Activated CD4-positive, CD25-positive, alpha-beta regulatory T cell treated with anti-CD3 and anti-CD28 coated beads, Interleukin-2, amount 50 U/mL, for 24 hours (primary cell): Measurements from ENCODE around the gene VEGFB.
A peak's percentile ranks its signal among the peaks of the same experiment; 100 is the strongest.

ENCODE experiments used
- ATAC-seq, 2 donors: fragments of 150-1000 bp; cut with Tn5 transposase; one replicate each; pipeline ENCODE4 v1.10.0; 2021; ENCODE audit warnings: mild to moderate bottlenecking in 1 of 2, moderate library complexity in 1 of 2

The VEGFB gene

DNA sequence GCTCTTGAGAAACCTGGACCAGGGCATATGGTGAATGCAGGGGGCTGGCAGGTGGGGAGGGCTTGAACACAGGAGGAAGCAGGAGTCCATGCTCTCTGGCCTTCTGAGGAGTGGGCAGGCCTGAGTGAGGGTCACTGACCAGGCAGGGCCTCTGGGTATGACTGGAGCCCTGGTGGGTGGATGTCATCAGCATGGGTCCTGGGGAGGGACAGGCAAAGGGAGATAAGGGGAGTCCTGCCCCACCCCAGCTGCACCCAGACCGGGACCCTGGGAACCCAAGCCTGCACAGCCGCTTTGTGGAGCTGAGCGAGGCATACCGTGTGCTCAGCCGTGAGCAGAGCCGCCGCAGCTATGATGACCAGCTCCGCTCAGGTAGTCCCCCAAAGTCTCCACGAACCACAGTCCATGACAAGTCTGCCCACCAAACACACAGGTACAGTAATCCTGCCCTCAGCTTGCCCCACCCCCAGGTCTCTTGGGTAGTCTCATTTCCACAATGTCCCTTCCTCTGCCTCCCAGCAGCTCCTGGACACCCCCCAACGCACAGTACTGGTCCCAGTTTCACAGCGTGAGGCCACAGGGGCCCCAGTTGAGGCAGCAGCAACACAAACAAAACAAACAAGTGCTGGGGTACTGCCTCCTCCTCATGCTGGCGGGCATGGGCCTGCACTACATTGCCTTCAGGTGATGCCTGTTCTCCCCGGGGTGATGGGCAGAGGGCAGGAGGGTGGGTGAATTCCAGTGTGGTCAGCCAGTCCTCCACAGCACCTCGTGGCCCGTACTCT lies 2.0 kb upstream of the VEGFB start:
- ATAC-seq: no peak

DNA sequence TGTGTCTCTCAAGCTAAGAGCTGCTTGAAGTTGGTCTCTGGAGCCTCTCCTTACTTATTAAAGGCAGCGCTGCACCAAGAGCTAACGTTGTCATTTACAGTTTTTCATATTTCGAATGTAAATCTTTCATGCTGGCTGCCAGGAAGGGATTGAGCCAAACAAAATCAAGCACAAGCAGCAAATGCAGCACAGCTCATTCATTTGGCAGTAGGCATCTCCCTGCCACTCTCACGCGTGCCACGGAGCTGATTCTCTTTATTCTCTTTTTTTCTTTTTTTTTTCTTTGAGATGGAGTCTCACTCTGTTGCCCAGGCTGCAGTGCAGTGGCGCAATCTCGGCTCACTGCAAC lies 1.4 kb upstream of the VEGFB start:
- ATAC-seq: no peak

DNA sequence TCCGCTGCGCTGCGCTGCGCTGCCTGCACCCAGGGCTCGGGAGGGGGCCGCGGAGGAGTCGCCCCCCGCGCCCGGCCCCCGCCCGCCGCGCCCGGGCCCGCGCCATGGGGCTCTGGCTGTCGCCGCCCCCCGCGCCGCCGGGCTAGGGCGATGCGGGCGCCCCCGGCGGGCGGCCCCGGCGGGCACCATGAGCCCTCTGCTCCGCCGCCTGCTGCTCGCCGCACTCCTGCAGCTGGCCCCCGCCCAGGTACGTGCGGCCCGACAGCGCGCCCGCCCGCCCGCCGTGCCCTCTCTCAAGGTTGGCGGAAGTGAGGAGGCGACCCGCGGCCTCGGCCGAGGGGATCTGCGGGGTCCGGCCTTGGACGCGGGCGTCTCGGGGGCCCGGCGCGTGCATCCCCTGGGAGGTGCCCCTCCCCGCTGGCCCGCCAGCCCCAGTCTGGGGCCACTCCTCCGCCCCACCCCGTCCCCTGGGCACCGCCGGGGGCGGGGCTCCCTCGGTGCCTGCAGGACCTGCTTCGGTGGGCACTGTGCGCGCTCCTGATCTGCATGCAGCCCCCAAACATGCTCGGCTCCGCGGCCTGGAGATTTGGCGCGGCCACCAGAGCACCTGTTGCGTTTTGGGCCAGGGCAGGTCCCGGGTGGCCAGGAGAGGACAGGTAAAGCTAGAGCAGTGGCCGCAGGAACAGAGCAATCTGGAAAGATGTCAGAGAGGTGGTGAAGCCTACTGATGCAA lies 429 bp downstream of the VEGFB start:
- peak; percentile 57 to 61 for ATAC-seq

DNA sequence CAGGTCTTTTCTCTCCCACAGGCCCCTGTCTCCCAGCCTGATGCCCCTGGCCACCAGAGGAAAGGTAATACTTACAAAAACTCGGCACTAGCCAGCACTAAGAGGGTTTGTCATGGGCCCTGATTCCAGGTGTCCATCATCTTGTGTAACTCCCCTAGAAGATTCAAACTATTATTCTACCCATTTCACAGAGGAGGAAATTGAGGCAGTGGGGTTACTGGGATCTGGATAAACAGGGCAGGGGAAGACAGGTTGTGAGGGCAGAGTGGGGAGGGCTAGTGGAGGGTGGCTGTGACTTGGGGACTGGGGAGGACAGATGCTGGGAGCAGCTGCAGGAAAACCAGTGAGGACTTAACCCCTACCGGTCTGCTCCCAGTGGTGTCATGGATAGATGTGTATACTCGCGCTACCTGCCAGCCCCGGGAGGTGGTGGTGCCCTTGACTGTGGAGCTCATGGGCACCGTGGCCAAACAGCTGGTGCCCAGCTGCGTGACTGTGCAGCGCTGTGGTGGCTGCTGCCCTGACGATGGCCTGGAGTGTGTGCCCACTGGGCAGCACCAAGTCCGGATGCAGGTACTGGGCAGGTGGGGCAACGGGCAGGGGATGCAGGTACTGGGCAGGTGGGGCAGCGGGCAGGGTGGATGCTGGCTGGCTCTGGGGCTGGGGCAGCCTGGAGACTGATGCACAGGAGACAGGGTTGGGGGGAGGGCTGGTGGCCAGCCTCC lies 1.2 kb downstream of the VEGFB start:
- ATAC-seq: no peak

DNA sequence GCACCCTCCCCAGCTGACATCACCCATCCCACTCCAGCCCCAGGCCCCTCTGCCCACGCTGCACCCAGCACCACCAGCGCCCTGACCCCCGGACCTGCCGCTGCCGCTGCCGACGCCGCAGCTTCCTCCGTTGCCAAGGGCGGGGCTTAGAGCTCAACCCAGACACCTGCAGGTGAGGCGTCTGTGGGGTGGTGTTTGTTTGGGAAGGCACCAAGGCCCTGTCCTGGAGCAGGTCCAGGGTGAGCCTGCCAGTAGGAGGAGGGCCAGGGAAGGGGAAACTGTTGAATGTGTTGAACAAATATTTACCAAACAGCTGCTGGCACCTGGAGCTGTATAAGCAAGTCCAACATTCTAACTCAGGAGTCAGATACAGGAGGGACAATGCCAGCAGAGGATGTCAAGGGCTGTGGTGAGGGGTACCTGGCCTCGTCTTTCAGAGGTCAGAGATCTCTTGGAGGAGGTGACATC lies 3.1 kb downstream of the VEGFB start:
- no peak for ATAC-seq

DNA sequence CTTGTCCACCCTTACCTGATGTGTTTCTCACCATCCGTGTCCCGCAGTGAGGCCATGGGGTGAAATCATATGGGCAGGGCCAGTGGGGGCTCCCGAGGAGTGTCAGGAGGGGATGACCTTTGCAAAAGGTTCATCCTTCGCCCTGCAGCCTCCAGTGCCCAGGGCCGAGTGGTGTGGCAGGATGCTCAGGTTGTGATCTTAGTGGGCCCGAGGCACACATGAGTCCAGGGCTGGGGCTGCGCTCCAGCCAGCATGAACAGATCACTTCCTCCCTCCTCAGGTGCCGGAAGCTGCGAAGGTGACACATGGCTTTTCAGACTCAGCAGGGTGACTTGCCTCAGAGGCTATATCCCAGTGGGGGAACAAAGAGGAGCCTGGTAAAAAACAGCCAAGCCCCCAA lies 3.7 kb downstream of the VEGFB start:
- ATAC-seq: no peak

DNA sequence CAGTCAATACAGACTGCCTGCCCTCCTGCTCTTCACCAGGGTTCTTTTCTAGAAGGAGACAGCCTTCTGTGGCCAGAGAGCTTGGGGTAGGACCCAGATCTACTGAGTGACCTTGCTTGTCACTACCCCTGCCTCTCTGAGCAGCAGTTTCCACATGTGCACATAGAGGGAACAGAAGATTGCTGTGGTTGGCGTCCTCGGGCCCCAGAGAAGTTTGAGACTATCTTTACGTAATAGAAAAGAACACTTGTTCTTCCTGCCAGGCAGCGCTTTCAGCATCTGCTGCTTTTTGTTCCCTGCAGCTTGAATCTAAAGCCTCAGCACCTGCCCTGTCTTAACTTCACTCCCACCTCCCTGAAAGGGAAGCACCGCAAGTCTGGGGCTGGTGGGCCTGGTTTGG lies 4.6 kb downstream of the VEGFB start:
- no peak for ATAC-seq

DNA sequence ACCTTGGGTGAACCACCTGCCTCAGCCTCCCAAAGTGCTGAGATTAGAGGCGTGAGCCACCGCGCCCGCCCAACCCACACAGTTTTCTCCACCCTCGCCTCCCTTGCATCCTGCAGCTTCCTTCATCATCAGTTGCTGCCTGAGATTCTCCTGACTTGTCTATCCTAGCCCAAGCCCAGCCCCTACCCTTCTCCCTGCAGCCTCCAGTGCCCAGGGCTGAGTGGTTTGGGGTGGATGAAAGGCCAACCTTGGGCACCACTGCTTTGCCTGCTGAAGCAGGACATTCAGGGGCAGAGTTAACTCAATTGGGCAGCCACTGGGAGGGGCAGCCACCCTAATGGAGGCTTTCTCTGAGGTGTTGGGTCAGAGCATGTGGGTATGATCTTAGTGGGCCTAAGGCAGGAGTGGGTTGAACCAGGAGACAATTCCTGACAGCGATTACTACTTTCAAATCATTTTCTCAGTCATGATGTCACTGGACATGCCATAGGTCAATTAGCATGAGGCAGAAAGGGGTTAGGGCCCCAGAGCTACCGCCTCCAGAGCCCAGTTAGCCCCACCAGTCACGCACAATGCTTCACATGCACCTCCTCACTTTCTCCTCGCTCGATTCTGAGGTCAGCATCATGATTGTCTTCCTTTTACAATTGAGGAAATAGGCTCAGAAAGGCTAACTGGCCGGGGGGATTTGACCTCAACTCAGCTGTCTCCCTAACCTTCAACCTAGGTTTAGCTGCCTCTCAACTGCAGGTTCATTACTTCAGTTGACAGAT lies 5.5 kb downstream of the VEGFB start:
- ATAC-seq: no peak

DNA sequence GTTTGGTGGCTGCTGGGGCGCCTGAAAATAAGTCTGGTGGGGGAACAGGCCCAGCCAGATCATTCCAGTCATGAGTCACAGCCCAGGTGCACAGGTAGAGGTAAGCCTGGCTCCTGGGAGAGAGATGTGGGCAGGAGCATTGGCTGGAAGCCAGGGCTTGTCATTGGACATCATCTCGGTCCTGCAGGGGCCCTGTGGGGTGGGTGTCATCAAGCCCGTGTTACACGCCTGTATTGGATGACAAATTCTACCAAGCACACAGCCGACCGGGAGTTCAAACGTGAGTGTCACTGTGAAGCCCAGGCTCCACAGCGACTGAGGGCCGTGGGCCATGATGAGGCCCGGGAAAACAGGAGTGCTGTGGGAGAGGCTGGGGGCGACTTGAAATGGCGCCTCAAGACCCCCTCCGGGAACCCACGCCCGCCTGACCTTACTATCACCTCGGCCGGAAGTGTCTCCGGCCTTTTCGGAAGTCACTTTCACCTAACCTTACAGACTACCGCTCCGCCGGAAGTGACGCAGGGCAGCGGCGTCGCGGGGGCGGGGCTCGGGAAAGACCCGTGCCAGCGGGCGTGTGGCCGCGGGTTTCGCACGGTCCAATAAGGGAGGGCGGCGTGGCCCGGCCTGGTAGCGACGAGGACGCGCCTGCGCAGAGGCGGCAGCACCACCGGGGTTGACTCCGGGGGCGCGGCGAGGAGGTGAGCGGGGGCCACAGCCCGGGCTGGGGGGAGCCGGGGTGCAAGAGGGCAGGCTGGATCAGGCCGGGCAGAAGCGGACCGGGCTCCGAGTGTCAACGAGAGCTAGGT lies 6.3 kb downstream of the VEGFB start, which contains the start of gene FKBP2:
TSS of gene FKBP2 (plus strand) at position 661 of the 806 bp plus-strand sequence. CDS start 1,293 bp downstream, outside the sequence.
- ATAC-seq: peak; percentile 58 to 68

DNA sequence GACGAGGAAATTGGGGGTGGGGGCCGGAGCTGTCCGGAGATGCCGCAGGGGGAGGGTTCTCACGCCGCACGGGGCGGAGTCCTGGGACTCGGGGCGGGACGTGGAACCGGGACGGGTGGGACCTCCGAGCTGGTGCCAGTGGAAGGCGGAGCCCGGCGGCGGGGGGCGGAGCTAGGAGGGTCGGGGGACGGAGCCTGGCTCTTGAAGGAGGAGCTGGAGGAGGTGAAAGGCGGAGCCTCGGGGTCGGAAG lies 6.8 kb downstream of the VEGFB start:
- peak; percentile 74 for ATAC-seq

DNA sequence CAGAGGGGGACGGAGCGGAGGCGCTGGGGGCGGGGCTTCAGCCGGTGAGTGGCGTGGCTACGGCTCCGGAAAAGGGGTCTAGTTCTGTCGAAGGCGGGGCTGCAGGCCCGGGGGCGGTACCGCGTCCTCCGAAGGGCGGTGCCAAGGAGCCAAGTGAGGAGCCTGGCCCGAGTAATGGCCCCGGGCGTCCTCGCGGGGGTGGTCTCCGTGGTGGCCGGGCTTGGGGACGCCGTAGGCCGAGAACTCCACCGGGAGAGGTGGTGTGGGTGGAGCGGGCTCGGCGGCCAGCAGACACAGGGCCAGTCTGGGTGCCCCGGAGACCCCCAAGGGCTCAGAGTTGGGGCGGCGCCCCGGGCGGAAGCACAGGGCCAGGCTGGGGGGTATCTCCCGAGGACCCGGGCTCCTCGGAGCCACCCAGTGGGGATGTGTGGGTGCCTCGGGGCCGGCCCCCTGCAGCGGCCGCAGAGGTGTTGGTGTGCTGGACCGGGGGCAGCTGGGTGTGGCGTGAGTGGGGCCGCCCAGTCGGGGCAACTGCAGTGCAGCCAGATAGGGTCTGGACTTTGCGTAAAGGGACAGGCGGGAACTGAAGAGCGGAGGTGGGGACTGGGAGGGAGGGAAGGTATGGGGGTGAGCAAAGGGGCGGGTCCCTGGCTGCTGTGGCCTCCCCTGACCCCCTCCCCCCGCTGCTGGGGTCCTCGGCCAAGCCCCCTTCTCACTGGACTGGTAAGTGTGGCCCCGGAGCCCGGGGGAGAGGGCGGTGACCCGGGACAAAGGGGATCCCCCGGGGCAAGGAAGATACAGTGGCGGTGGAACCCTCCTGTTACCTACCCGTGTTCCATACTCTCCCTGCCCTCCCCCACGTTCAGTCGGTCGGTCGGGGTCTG lies 7.3 kb downstream of the VEGFB start:
- ATAC-seq: peak in 1 of 2 donors; percentile 71

DNA sequence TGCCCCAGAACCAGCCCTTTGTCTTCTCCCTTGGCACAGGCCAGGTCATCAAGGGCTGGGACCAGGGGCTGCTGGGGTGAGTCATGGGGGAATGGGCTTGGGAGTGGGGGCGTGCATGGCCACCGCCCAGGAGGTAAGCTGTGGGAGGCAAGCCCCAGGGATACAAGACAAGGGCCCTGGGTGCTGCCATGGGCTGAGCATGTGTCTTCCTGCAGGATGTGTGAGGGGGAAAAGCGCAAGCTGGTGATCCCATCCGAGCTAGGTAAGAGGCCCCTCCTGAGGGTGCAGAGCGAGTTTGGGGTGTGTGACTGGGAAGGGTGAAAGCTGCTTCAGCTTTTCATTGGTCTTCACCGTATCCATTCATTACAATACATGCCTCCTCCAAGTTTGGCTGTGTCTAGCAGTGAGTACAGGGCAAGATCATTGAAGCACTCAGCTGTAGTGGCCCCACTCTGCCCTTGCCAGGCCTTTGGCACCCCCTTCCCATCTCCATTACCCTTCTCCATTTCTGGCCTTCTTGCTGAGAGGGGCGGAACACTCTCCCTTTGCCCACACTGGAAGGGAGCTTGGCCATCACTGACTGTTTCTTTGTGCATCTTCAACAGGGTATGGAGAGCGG lies 9.0 kb downstream of the VEGFB start:
- no peak for ATAC-seq

DNA sequence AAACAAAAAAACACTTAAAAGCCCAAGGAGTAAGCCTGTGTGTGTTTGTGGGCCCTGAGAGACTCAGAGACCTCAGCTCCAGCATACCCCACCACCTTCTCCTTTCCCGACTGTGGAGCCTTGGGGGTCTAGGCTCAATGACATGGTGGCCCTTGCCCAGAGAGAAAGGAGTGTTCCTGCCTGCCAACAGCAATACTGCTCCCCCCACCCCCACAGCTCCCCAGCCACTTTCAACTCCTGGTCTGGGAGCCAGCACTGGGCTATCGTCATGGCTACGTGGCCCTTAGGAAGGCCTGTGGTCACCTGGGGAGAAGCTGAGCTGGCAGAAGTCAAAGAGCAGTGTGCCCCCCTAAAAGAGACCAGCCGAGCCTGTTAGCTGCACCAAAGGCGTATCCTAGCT lies 9.7 kb downstream of the VEGFB start:
- no peak for ATAC-seq

DNA sequence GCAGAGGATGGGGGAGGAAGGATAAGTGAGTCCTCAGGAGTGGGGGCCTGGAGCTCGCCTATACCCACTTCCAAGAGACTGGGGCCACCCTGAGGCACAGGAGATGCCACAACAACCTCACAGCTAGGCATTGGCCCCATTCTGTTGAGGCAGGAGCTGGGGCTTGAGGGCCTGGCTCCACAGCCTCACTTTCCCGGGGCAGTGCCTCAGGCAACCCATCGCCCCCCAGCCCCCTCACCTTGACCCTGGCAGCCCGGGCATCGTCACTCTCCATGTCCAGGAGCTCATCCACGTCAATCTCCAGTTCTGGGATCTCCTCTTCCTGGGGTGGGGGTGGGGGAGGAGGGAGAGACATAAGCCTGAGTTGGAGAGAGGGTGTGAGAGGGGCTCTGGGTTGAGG lies 10.6 kb downstream of the VEGFB start:
- ATAC-seq: no peak

DNA sequence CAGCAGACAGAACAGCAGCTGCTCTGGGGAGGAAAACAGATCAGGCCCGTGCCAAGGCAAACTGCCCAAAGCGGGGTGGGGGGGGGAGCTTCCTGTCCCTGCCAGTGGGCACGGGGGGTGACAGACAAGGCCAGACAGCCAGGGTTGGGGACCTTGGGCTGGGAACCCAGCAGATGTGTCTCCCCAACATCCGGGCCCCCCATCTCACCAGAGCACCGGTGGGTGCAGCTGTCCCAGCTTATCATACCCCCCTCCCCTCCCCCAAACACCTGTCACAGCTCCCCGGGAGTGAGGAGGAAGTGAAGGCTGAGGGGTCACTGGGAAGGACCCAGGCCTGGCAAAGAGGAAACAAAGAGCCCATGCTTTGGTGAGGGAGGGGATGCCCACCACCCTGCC lies 11.0 kb downstream of the VEGFB start:
- ATAC-seq: no peak

DNA sequence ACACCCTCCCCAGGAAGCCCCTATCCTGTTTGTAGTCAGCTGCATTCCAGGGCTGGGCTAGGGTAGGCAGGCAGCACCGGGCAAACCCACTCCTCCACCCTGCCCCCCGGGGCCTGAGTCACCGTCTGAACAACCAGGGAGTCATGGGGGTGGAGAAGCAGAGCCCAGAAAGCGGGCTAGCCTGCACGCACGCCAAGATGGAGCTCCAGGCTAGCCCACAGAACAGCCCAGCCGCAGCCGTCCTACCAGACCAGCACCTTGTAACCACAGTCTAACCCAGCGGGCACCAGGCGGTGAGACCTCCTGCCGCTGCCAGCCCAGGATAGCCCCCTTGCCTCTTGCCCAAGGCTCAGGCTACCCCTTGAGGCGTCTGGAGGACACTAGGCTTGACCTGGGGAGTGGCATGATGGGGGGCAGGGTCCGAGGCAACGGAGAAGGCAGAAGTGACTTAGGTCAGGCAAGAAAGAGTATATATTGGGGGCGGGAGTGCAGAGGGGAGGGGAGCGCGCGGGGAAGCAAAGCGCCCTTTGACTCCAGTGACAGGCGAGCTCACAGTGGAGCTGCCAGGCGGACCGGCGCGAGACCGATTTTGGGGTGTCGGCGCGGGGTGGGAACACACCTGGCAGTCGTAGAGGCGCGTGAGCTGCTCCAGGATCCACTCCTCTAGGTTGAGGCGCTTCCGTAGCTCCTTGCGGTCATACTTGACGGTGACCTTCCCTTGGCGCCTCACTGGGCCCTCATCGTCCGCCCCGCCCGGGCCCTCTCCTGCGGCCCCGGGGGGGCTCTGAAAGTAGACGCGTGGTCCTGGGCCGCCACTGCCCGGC lies 11.6 kb downstream of the VEGFB start:
- peak; percentile 25 to 34 for ATAC-seq

DNA sequence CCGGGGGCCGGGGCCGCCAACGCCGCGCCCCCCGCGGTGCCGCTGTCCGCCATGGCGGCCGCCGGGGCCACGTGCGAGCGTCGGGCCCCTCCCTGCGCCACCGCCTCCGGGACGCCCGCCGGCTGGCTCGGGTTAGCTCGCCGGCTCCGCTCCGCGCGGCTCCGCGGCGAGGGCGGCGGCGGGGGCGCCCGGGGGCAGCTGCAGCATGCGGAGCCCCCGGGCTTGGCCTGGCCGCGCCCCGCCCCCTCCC lies 12.2 kb downstream of the VEGFB start:
- peak; percentile 11 to 14 for ATAC-seq

DNA sequence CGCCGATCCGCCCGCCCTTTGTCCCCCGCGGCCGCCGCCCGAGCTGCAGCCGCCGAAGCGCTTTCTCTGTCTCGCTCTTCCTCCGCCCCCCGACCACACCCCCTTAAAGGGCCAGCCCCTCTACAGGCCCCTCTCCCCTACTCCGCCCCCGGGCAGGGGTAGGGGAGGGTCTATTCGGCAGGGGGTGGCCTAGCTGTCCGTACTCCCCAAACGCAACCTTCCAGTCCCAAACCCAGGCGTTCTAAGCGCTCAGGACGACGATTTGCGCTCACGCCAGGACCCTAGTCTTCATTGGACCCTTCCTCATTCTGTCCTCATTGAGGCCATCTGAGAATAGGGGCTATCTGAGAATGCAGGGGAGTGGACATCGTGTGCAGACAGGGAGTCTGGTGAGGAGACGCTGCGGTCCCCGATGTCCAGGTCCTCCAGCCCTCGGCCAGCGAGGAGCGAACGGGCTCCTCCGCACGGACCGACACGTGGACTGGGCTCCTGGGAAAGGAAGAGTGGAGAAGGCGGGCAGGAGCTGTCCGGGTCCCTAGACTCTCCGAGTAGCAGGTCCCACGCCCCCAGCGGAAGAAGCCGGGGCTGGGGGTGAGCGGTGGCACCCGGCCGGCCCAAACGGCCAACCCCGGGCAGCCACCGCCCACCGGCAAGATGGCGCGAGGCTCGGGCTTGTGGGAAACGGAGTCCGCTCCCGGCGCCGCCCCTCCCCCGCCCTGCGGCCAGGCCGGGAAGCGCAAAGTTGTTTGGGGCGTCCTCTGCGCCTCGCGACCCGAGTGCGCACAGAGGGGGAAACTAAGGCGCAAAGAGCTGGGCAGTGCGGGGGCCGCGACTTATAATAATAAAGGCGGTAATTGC lies 12.7 kb downstream of the VEGFB start, which contains the start of gene PPP1R14B:
TSS of gene PPP1R14B (minus strand) at position 73 of the 858 bp plus-strand sequence. CDS start 270 bp downstream, outside the sequence.
- ATAC-seq: peak; percentile 63 to 66
